Esophagus mucosa (tissue), 1 donor: ENCODE data around the gene SAFB2. TPM values are rescaled to one million over a fixed set of nuclear protein-coding genes. Genes with fewer than 3 reads are reported as not detected.

Experiments used
- ATAC-seq: fragments of 200-7000 bp; cut with Tn5 transposase; one replicate; pipeline ENCODE4 v1.9.1; 2020
- total RNA-seq: library from RNA; stranded (reverse); gene quantifications from one replicate; pipeline ENCODE4 v1.2.4, GENCODE V29; 2023
- donor health status: DM: yes; HTN: yes; CAD: no.

SAFB2 gene
- total RNA-seq, 1 donor from 2014 or later, result 30.0 TPM

- no peak for ATAC-seq
Observed at GRCh38 chr19:5605362-5605761, 17.2 kb downstream of the SAFB2 start.

- ATAC-seq, result no peak
Observed at GRCh38 chr19:5603626-5604025, 18.9 kb downstream of the SAFB2 start.

- ATAC-seq, result no peak
Observed at GRCh38 chr19:5600797-5601196, 21.8 kb downstream of the SAFB2 start.

GRCh38 chr19:5595745-5596144, 26.8 kb downstream of the SAFB2 start:
- ATAC-seq, result no peak

- ATAC-seq, result no peak
Observed at GRCh38 chr19:5595129-5595528, 27.4 kb downstream of the SAFB2 start.

- ATAC-seq, result no peak
Observed at GRCh38 chr19:5594521-5594950, 28.0 kb downstream of the SAFB2 start.

GRCh38 chr19:5593343-5594255, 29.0 kb downstream of the SAFB2 start:
- no peak for ATAC-seq

- ATAC-seq, result no peak
Observed at GRCh38 chr19:5592531-5593342, 29.8 kb downstream of the SAFB2 start.

GRCh38 chr19:5591476-5591875, 31.1 kb downstream of the SAFB2 start:
- ATAC-seq, result no peak

GRCh38 chr19:5590865-5591154, 31.8 kb downstream of the SAFB2 start:
- ATAC-seq, result no peak

GRCh38 chr19:5590151-5590864, 32.3 kb downstream of the SAFB2 start:
- no peak for ATAC-seq

- no peak for ATAC-seq
Observed at GRCh38 chr19:5588906-5589676, 33.5 kb downstream of the SAFB2 start.

- no peak for ATAC-seq
Observed at GRCh38 chr19:5588441-5588840, 34.1 kb downstream of the SAFB2 start.

GRCh38 chr19:5587661-5588060, 34.9 kb downstream of the SAFB2 start:
- no peak for ATAC-seq

- no peak for ATAC-seq
Observed at GRCh38 chr19:5587071-5587455, 35.5 kb downstream of the SAFB2 start.

- ATAC-seq, result peak; percentile 11
Observed at GRCh38 chr19:5586300-5587070, 36.1 kb downstream of the SAFB2 start.

GRCh38 chr19:5585461-5586299, 36.9 kb downstream of the SAFB2 start:
- ATAC-seq, result peak; percentile 64

GRCh38 chr19:5580161-5580571, 42.4 kb downstream of the SAFB2 start:
- no peak for ATAC-seq

- no peak for ATAC-seq
Observed at GRCh38 chr19:5579697-5580096, 42.9 kb downstream of the SAFB2 start.

- ATAC-seq, result no peak
Observed at GRCh38 chr19:5579286-5579685, 43.3 kb downstream of the SAFB2 start.
